Endothelial cell of umbilical vein (primary cell): ENCODE data around the gene DLL3.

ENCODE experiments used
- JUN ChIP-seq: IDR thresholded peaks from 2 replicates; pipeline ENCODE4 v1.6.1; 2011; ENCODE audit warnings: borderline replicate concordance, low read depth; ENCODE audit not compliant: insufficient read length, insufficient read depth
- POLR2A ChIP-seq: IDR thresholded peaks from 2 replicates; pipeline ENCODE4 v1.6.1; 2012; ENCODE audit warnings: low read depth, mild to moderate bottlenecking, control low read depth, low read length
- TF ChIP-seq, protein P1 (sequence below), 2 donors: IDR thresholded peaks; 1 replicate in 1 of 2; 2 replicates in 1 of 2; pipeline ENCODE4 v1.5.1; 2011; ENCODE audit warnings: low read length in 2 of 2, mild to moderate bottlenecking in 2 of 2, moderate library complexity in 2 of 2, control low read depth in 1 of 2, inconsistent platforms in 1 of 2, low read depth in 1 of 2; ENCODE audit not compliant: insufficient read depth in 1 of 2; ENCODE audit errors: extremely low read depth in 1 of 2

DNA sequence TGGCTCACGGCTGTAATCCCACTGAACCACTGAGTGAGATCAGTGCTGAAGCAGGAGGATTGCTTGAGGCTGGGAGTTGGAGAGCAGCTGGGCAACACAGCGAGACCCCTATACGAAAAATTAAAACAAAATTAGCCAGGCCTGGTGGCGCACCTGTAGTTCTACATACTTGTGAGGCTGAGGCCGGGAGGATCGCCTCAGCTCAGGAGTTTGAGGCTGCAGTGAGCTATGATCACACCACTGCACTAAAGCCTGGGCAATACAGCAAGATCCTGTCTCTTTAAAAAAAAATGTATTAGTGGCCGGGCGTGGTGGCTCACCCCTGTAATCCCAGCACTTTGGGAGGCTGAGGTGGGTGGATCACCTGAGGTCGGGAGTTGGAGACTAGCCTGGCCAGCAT, 9.9 kb downstream of the DLL3 start:
- TF ChIP-seq, protein P1, sequence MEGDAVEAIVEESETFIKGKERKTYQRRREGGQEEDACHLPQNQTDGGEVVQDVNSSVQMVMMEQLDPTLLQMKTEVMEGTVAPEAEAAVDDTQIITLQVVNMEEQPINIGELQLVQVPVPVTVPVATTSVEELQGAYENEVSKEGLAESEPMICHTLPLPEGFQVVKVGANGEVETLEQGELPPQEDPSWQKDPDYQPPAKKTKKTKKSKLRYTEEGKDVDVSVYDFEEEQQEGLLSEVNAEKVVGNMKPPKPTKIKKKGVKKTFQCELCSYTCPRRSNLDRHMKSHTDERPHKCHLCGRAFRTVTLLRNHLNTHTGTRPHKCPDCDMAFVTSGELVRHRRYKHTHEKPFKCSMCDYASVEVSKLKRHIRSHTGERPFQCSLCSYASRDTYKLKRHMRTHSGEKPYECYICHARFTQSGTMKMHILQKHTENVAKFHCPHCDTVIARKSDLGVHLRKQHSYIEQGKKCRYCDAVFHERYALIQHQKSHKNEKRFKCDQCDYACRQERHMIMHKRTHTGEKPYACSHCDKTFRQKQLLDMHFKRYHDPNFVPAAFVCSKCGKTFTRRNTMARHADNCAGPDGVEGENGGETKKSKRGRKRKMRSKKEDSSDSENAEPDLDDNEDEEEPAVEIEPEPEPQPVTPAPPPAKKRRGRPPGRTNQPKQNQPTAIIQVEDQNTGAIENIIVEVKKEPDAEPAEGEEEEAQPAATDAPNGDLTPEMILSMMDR (IDR thresholded peaks at IDR 0.05; ENCODE audit: extremely low read depth in 1 of 2, insufficient read depth in 1 of 2, low read depth in 1 of 2, low read length in 2 of 2), result no peak
- no peak for TF ChIP-seq JUN
- TF ChIP-seq POLR2A, result no peak
